HL-60/S4 (cell line): ENCODE measurements around the gene SLC35G6.
"Not testable (repeated sequence)": the region's sequence is repeated elsewhere in the genome, so short reads cannot be mapped to it uniquely, and the experiment has no call there.

Source experiments
- in situ Hi-C: fragments of 300-500 bp; cut with MboI; formaldehyde crosslinking; loops from 2 replicates; pipeline ENCODE4 v1.14.3; 2022; ENCODE audit warnings: low sequenced_read_pairs

SLC35G6 gene

GRCh38 chr17:7478276-7479212, 2.7 kb upstream of the SLC35G6 start:
- in situ Hi-C loops: no loop called here

DNA sequence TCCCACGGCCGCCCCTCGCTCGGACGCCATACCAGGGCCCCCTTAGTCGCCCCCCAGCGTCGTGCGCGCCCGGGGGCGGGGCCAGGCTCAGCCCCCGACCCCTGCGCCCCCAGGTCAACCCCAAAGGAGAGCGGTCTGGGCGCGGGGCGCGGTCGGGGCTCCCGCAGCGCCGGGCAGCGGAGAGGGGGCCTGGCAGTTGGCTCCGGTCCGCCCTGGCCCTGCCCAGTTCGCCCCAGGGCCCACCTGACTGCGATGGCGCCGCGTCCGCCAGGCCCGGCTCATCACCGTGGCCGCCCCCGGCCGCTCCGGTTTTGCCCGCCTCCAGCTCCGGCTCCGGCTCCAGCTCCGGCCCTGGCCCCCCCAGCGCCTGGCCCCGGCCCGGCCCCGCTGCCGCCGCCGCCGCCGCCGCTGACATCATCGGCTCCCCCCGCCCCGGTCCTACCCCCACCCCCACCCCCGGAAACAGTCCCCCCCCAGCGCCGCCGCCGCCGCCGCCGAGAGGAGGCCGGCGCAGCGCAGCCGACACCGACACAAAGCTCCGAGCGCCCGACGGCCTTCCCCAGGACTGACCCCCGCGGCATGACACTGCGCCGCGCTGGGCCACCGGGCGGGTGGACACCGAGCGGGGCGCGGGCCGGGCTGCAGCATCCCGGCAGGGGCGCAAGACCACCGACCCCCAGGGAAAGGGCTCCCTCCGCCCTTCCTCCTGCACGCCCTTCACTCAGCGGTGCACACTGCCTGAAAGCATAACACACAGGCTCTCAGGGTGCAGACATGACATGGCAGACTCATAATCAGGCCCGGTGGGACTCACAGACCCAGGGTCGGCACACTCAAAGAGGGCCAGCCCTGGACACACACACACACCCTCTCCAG, 1.8 kb upstream of the SLC35G6 start, which contains the start of gene ZBTB4:
ZBTB4 (minus strand) TSS at position 419 of the 876 bp plus-strand sequence. CDS start 12,830 bp downstream, outside the sequence.
- in situ Hi-C loops: no loop called here

DNA sequence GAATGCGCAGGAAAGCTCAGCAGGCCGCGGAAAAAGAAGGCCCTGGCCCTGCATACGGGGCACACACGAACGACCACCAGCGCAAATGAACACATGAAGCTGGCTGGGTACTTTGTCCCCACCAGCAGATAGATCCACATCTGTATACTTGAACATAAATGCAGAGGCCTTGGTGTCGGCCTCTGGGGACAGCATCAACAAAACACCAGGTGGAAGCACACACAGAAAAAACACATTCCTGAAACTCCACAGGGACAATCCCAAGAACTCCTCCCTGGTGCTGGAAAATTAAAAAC, 1.2 kb upstream of the SLC35G6 start:
- in situ Hi-C loops: no loop called here

DNA sequence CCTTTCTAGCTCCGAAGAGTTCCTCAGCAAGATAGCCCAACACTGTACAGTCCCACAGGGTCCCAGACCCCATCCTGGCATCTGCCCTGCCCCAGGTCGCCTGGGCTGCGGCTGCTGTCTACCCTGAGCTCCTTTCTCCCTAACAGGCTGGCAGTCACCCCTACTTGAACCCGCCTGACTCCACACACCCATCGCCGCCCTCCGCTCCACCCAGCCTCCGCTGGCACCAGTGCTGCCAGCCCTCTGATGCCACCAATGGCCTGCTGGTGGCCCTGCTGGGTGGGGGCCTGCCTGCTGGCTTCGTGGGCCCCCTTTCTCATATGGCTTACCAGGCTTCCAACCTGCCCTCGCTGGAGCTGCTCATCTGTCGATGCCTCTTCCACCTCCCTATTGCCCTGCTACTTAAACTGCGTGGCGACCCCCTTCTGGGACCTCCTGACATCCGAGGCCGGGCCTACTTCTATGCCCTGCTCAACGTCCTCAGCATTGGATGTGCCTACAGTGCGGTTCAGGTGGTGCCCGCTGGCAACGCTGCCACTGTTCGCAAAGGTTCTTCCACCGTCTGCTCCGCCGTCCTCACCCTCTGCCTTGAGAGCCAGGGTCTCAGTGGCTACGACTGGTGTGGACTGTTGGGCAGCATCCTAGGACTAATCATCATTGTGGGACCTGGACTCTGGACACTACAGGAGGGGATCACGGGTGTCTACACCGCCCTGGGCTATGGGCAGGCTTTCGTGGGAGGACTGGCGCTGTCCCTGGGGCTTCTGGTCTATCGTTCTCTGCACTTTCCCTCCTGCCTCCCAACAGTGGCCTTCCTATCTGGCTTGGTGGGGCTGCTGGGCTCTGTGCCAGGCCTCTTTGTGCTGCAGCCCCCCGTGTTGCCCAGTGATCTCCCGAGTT, 846 bp downstream of the SLC35G6 start:
- in situ Hi-C loops: not testable (repeated sequence)

GRCh38 chr17:7482742-7483088, 1.5 kb downstream of the SLC35G6 start:
- in situ Hi-C loops: not testable (repeated sequence)

DNA sequence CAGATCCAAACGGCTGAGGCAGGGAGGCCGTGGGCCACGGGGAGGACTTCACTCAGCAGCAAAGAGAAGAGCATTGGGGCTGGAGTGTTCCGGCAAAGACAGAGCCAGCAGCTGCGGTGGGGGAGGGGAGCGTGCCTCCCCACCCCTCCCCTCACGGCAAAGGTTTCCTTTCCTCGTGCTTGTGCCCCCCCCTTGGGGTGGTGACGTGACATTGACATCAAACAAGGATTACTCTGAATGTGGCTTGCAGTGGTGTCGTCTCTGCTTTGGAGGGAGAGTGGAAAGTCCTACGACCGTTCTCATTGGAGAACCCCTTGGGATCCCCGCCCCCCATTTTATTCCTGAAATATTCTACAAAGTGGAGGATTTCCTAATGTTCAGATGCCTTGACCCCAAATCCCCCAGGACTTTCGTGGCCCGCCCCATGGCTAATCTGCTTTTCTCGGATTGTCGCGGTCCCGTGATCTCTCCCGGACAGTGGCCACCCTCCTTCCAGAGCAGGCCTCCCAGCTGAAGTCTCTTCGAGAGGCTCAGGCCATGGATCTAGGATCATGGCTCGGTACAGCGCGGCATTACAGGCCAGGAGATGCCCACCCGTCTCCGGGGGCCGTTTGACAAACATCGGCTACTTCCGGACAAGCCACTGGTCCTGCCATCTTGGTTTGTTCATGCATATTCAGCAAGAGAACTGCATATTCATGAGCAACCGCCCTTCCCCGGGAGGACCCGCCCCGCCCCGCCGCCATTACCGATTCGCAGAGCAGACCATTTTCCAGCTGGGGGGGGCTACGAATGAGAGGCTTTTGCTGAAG, 2.2 kb downstream of the SLC35G6 start:
- in situ Hi-C loops: no loop called here

- in situ Hi-C loops: no loop called here
These were observed 3.0 kb downstream of the SLC35G6 start, which contains the start of gene POLR2A for GRCh38 chr17:7484067-7484918. Gene POLR2A (plus strand): TSS chr17:7484366.

- in situ Hi-C loops: no loop called here
These were observed 3.7 kb downstream of the SLC35G6 start for GRCh38 chr17:7484919-7485377.

- in situ Hi-C loops: no loop called here
These were observed 4.9 kb downstream of the SLC35G6 start for GRCh38 chr17:7486181-7486580.

DNA sequence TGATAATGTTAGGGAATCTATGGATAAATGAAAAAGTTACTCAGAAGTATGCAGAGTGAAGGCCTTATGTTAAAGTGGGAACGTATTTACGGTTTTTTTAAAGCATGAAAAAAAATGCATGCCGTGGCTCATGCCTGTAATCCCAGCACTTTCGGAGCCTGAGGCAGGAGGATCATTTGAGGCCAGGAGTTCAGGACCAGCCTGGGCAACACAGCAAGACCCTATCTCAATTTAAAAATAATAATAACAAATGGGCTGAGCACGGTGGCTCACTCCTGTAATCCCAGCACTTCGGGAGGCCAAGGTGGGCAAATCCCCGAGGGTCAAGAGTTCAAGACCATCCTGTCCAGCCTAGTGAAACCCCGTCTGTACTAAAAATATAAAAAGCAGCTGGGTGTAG, 8.9 kb downstream of the SLC35G6 start:
- in situ Hi-C loops: no loop called here

GRCh38 chr17:7491583-7491982, 10.3 kb downstream of the SLC35G6 start:
- in situ Hi-C loops: no loop called here

DNA sequence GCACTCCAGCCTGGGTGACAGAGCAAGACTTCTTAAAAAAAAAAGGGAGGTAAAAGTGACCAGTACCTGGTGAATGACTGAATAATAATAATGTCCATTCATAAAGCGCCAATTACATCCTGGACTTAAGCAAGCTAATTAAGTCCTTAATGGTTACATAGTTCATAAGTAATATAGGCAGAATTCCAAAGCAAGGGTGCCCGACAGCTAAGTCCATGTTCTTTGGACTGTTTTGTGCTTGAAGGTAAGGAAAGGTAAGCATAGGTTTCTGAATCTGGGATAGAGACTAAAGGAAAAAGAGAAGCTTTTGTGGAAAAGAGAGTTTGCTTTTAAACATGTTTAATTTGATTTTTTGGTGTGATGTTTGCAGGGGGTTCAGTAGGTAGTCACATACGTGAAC, 12.7 kb downstream of the SLC35G6 start:
- in situ Hi-C loops: no loop called here

DNA sequence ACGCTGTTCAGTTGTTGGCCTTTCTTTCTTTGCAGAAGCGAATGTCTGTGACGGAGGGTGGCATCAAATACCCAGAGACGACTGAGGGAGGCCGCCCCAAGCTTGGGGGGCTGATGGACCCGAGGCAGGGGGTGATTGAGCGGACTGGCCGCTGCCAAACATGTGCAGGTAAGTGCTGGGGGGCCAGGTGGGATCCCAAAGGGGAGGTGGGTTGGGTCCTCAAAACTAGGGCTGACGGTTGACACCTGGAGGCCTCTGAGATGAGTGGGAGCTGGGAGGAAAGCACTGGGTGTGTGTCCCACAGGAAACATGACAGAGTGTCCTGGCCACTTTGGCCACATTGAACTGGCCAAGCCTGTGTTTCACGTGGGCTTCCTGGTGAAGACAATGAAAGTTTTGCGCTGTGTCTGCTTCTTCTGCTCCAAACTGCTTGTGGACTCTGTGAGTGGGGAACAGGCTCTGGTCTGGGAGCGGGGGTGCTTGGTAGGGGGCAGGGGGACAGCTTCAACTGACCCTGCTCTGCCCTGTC, 14.7 kb downstream of the SLC35G6 start:
- in situ Hi-C loops: no loop called here

DNA sequence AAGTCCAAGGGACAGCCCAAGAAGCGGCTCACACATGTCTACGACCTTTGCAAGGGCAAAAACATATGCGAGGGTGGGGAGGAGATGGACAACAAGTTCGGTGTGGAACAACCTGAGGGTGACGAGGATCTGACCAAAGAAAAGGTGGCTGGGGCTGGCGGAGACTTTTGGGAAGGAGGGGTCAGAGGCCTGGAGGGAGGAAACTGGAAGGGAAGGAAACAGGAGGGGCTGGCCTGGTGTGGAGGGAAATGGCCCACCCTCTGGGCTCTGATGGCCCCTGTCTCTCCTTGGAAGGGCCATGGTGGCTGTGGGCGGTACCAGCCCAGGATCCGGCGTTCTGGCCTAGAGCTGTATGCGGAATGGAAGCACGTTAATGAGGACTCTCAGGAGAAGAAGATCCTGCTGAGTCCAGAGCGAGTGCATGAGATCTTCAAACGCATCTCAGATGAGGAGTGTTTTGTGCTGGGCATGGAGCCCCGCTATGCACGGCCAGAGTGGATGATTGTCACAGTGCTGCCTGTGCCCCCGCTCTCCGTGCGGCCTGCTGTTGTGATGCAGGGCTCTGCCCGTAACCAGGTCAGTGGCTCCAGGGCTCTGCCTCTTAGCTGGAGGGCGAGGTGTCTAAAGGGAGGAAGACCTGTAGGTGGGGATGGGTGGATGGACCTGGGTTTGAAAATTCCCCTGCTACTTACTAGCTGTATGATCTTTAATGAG, 15.4 kb downstream of the SLC35G6 start:
- in situ Hi-C loops: no loop called here

- in situ Hi-C loops: no loop called here
These were observed 16.0 kb downstream of the SLC35G6 start for GRCh38 chr17:7497228-7497627.

DNA sequence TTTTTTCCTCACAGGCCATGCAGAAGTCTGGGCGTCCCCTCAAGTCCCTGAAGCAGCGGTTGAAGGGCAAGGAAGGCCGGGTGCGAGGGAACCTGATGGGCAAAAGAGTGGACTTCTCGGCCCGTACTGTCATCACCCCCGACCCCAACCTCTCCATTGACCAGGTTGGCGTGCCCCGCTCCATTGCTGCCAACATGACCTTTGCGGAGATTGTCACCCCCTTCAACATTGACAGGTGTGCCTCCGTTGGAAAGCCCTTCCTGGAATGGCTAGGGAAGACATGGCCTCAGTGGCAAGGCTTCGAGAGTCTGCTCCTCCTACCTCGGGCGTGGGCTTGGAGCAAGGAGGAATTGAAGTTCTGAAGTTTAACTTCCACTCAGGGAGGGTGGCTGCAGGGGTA, 16.4 kb downstream of the SLC35G6 start:
- in situ Hi-C loops: no loop called here

GRCh38 chr17:7499161-7499560, 17.9 kb downstream of the SLC35G6 start:
- in situ Hi-C loops: no loop called here

- in situ Hi-C loops: no loop called here
These were observed 20.5 kb downstream of the SLC35G6 start for GRCh38 chr17:7501729-7502128.
